ENCODE results near the gene ARMC6. TPM values are rescaled to one million over a fixed set of nuclear protein-coding genes. Genes with fewer than 3 reads are reported as not detected.

Gene ARMC6
- total and polyA plus RNA-seq, 2 of the 13 experiments (the other 11 are each of a cell fraction or from before 2014, with no cell fraction given), result 16.2 to 36.8 TPM

DNA sequence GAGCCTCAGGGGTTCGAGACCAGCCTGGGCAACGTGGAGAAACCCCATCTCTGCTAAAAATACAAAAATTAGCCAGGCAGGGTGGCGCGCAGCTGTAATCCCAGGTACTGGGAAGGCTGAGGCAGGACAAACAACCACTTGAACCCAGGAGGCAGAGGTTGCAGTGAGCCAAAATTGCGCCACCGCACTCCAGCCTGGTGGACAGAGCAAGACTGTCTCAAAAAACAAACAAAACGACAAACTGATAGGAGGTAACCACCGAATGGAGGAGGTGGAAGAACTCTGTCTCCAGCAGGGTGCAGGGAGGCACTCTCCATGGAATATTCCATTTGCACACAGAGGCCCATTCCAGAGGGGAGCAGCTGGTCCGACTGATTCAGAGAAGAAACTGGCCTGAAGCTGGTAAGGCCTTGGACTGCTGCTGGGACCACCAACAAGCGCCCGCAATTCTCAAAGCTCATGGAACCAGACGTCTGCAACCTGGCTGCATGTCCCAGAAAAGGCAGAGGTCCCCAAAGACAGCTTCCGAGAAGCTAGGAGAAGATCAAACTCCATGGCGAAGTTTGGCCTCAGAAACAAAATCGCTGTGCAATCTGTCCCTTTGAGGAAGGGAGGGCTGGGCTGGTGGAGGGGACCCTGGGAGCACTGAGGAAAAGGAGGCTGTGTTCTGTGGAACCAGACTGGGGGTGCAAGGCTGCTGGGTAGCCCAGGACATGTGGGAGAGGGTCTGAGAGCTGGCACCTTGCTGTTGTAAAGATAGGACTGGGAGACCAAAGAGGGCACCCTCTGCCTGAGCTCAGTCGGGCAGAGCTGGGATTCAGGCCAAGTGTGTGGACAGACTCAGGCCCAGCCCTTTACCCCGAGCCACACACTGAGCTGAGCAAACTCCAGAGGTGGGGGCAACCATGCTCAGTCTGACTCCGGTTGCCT is 65.6 kb downstream of the ARMC6 start (continued):
- TF ChIP-seq LRRFIP1 (CRISPR knock-in tag; conservative IDR thresholded peaks at IDR 0.05) (no peak), SIN3A (IDR thresholded peaks at IDR 0.05; ENCODE audit: borderline replicate concordance, low read depth, low read length) (no peak), SAFB2 (CRISPR knock-in tag; IDR thresholded peaks at IDR 0.05; ENCODE audit: borderline replicate concordance, low read depth) (0 out of 2 replicates have a peak, but pooled peaks have one; percentile 46), ZNF639 (CRISPR knock-in tag; conservative IDR thresholded peaks at IDR 0.05) (peak; percentile 47; the same call in 1 of the 2 replicates), PAX8 (CRISPR knock-in tag; IDR thresholded peaks at IDR 0.05; ENCODE audit: borderline replicate concordance) (no peak), PRDM10 (CRISPR knock-in tag; IDR thresholded peaks at IDR 0.05; ENCODE audit: low read depth) (peak; percentile 98), DNMT1 (CRISPR knock-in tag; IDR thresholded peaks at IDR 0.05) (peak; percentile 69; the same call in 1 of the 2 replicates)
- TF ChIP-seq, protein P1, sequence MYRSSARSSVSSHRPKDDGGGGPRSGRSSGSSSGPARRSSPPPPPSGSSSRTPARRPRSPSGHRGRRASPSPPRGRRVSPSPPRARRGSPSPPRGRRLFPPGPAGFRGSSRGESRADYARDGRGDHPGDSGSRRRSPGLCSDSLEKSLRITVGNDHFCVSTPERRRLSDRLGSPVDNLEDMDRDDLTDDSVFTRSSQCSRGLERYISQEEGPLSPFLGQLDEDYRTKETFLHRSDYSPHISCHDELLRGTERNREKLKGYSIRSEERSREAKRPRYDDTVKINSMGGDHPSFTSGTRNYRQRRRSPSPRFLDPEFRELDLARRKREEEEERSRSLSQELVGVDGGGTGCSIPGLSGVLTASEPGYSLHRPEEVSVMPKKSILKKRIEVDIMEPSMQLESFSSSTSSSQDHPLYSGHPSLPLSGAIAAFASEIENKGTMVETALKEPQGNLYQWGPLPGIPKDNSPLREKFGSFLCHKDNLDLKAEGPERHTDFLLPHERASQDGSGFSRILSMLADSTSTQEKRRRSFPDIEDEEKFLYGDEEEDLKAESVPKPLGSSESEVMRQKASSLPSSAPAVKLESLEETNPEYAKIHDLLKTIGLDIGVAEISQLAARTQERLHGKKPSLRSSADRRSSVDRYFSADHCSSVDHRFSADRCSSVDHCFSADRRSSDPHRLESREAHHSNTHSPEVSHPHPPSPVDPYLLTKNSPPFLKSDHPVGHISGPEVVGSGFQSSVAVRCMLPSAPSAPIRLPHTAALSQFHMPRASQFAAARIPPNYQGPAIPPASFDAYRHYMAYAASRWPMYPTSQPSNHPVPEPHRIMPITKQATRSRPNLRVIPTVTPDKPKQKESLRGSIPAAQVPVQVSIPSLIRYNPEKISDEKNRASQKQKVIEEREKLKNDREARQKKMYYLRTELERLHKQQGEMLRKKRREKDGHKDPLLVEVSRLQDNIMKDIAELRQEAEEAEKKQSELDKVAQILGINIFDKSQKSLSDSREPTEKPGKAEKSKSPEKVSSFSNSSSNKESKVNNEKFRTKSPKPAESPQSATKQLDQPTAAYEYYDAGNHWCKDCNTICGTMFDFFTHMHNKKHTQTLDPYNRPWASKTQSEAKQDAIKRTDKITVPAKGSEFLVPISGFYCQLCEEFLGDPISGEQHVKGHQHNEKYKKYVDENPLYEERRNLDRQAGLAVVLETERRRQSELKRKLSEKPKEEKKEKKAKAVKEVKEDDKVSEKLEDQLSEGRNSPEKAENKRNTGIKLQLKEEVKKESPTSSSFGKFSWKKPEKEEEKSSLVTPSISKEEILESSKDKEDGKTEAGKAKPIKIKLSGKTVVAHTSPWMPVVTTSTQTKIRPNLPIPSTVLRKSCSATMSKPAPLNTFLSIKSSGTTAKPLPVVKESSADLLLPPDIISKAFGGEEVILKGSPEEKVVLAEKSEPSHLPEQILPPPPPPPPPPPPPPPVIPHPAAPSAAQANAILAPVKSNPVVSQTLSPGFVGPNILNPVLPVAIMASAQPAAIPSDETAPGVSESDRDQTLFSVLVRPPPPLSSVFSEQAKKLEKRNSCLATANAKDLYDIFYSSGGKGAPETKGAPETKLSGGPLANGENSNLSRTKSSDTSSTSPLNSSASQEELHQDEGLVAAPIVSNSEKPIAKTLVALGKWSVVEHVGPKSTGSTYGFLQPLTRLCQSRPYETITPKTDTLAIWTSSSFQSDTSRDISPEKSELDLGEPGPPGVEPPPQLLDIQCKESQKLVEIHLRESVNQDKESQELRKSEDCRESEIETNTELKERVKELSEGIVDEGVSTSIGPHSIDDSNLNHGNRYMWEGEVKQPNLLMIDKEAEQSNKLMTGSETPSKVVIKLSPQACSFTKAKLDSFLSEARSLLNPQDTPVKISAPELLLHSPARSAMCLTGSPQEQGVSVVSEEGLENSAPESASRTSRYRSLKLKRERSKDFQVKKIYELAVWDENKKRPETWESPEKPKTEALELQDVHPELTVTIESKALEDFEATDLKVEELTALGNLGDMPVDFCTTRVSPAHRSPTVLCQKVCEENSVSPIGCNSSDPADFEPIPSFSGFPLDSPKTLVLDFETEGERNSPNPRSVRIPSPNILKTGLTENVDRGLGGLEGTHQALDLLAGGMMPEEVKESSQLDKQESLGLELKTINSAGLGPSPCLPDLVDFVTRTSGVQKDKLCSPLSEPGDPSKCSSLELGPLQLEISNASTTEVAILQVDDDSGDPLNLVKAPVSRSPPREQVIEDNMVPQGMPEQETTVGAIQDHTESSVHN (CRISPR knock-in tag; IDR thresholded peaks at IDR 0.05), result no peak

All from HepG2 (cell line).